ENCODE data around the gene FAM124B. TPM values are rescaled to one million over a fixed set of nuclear protein-coding genes. Genes with fewer than 3 reads are reported as not detected.
"Not testable (repeated sequence)": the region's sequence is repeated elsewhere in the genome, so short reads cannot be mapped to it uniquely, and the experiment has no call there.

FAM124B gene
- total RNA-seq, 1 donor from 2014 or later = not detected

- Mint-ChIP-seq H3K27me3 (ENCODE audit: insufficient read depth, low read depth) (peaks cover 2% of the 10 kb centered on the region), H3K4me1 (no peaks in the 10 kb centered on the region), H3K27ac (no peak overlapping the region), H3K36me3 (no peaks in the 10 kb centered on the region), H3K4me3 (no peak overlapping the region), H3K9me3 (peaks cover 7% of the 10 kb centered on the region)
- Histone ChIP-seq H3K36me3 (no peaks in the 10 kb centered on the region), H3K27ac (no peak overlapping the region), H3K27me3 (no peaks in the 10 kb centered on the region), H3K4me1 (no peaks in the 10 kb centered on the region), H2AFZ (replicated peaks) (peak overlapping the region; percentile 90), H3K9ac (no peak overlapping the region), H4K20me1 (ENCODE audit: low read depth) (no peaks in the 10 kb centered on the region), H3K9me3 (ENCODE audit: low read depth) (no peaks in the 10 kb centered on the region), H3K4me2 (no peak overlapping the region), H3K79me2 (ENCODE audit: low read depth) (no peaks in the 10 kb centered on the region), H3F3A (ENCODE audit: low read depth) (no peaks in the 10 kb centered on the region), H3K4me3 (no peak overlapping the region)
- no peak for DNase-seq (ENCODE audit: low spot score)
- no peak for TF ChIP-seq EZH2 (IDR thresholded peaks at IDR 0.05)
- TF ChIP-seq EZH2phosphoT487 (IDR thresholded peaks at IDR 0.05) = no peak
- TF ChIP-seq CTCF (IDR thresholded peaks at IDR 0.05) = no peak
Observed at GRCh38 chr2:224400886-224401632, 848 bp downstream of the FAM124B start.

GRCh38 chr2:224400174-224400810 lies 1.6 kb downstream of the FAM124B start:
- H4K20me1 ChIP-seq (ENCODE audit: low read depth) = no peaks in the 10 kb centered on the region
- H3K9me3 ChIP-seq (ENCODE audit: low read depth) = no peaks in the 10 kb centered on the region
- no peaks in the 10 kb centered on the region for H3K4me1 Mint-ChIP-seq
- no peak overlapping the region for H3K9ac ChIP-seq
- H3K27ac Mint-ChIP-seq = no peak overlapping the region
- H3K9me3 Mint-ChIP-seq = peaks cover 7% of the 10 kb centered on the region
- H3K4me2 ChIP-seq = no peak overlapping the region
- no peak overlapping the region for H3K4me3 Mint-ChIP-seq
- no peaks in the 10 kb centered on the region for H3K27me3 ChIP-seq
- no peaks in the 10 kb centered on the region for H3K36me3 ChIP-seq
- H3K4me3 ChIP-seq = no peak overlapping the region
- no peaks in the 10 kb centered on the region for H3K4me1 ChIP-seq
- no peaks in the 10 kb centered on the region for H3F3A ChIP-seq (ENCODE audit: low read depth)
- H2AFZ ChIP-seq (replicated peaks) = no peak overlapping the region
- H3K27ac ChIP-seq = no peak overlapping the region
- no peaks in the 10 kb centered on the region for H3K36me3 Mint-ChIP-seq
- H3K27me3 Mint-ChIP-seq (ENCODE audit: insufficient read depth, low read depth) = peaks cover 2% of the 10 kb centered on the region
- no peaks in the 10 kb centered on the region for H3K79me2 ChIP-seq (ENCODE audit: low read depth)
- no peak for TF ChIP-seq EZH2phosphoT487 (IDR thresholded peaks at IDR 0.05)
- no peak for DNase-seq (ENCODE audit: low spot score)

- no peak for TF ChIP-seq CTCF (IDR thresholded peaks at IDR 0.05)
- Histone ChIP-seq H3K4me2 (no peak overlapping the region), H4K20me1 (ENCODE audit: low read depth) (no peaks in the 10 kb centered on the region), H3F3A (ENCODE audit: low read depth) (no peaks in the 10 kb centered on the region), H3K27ac (no peak overlapping the region), H3K9me3 (ENCODE audit: low read depth) (no peaks in the 10 kb centered on the region), H3K4me3 (no peak overlapping the region), H3K27me3 (no peaks in the 10 kb centered on the region), H3K36me3 (no peaks in the 10 kb centered on the region), H3K4me1 (no peaks in the 10 kb centered on the region), H3K79me2 (ENCODE audit: low read depth) (no peaks in the 10 kb centered on the region), H2AFZ (replicated peaks) (no peak overlapping the region), H3K9ac (no peak overlapping the region)
- DNase-seq (ENCODE audit: low spot score) = no peak
- Mint-ChIP-seq H3K27ac (peak overlapping the region; percentile 25), H3K9me3 (peaks cover 7% of the 10 kb centered on the region), H3K4me1 (no peaks in the 10 kb centered on the region), H3K4me3 (no peak overlapping the region), H3K36me3 (no peaks in the 10 kb centered on the region), H3K27me3 (ENCODE audit: insufficient read depth, low read depth) (peaks cover 3% of the 10 kb centered on the region)
Observed at GRCh38 chr2:224398289-224398688, 3.6 kb downstream of the FAM124B start.

- not testable (repeated sequence) for H3K4me1 Mint-ChIP-seq; H3K36me3 Mint-ChIP-seq; H3K9me3 Mint-ChIP-seq; H3K27me3 Mint-ChIP-seq (ENCODE audit: insufficient read depth, low read depth); H3K27me3 ChIP-seq; H2AFZ ChIP-seq (replicated peaks); H3K27ac Mint-ChIP-seq; DNase-seq (ENCODE audit: low spot score); H3F3A ChIP-seq (ENCODE audit: low read depth); H3K4me1 ChIP-seq; H3K36me3 ChIP-seq; H3K27ac ChIP-seq; H3K9me3 ChIP-seq (ENCODE audit: low read depth); H3K79me2 ChIP-seq (ENCODE audit: low read depth); H3K4me2 ChIP-seq; H3K4me3 ChIP-seq; H3K9ac ChIP-seq; H3K4me3 Mint-ChIP-seq; H4K20me1 ChIP-seq (ENCODE audit: low read depth)
Observed at GRCh38 chr2:224397100-224397499, 4.8 kb downstream of the FAM124B start.
